Ovary (tissue), 9 donors: ENCODE results near the gene GLIS2. TPM values are rescaled to one million over a fixed set of nuclear protein-coding genes. Genes with fewer than 3 reads are reported as not detected.

Experiments
- DNase-seq, 5 donors: peaks; one replicate each; pipeline ENCODE4 v3.0.0-alpha.2; 2019 to 2020
- H3K27ac ChIP-seq, 2 donors: fragments of 200-600 bp; one replicate each; pipeline versions ENCODE4 v1.5.1 to v1.8.0; 2019 to 2022
- H3K27me3 ChIP-seq: fragments of 200-600 bp; one replicate; pipeline ENCODE4 v1.8.0; 2022
- H3K36me3 ChIP-seq: fragments of 200-600 bp; sonication (generic); one replicate; pipeline ENCODE4 v1.5.1; 2019
- H3K4me1 ChIP-seq: one replicate; pipeline ENCODE4 v1.8.1; 2013; ENCODE audit warnings: mild to moderate bottlenecking, moderate library complexity; ENCODE audit not compliant: insufficient read depth
- H3K4me3 ChIP-seq: fragments of 200-600 bp; sonication (generic); one replicate; pipeline ENCODE4 v1.5.1; 2017
- H3K9me3 ChIP-seq, 2 donors: fragments of 200-600 bp in 1 of 2; sonication (generic) in 1 of 2; one replicate each; pipeline versions ENCODE4 v1.5.1 to v1.8.1; 2013 to 2019; ENCODE audit warnings: mild to moderate bottlenecking in 1 of 2, moderate library complexity in 1 of 2
- CTCF ChIP-seq, 3 donors: fragments of 450-650 bp in 2 of 3; fragments of 200-600 bp in 1 of 3; IDR thresholded peaks; one replicate each; pipeline versions ENCODE4 v1.5.1 to v1.8.0; 2016 to 2022; ENCODE audit warnings: antibody characterized with exemption in 3 of 3, mild to moderate bottlenecking in 1 of 3
- EP300 ChIP-seq: sonication (generic); formaldehyde crosslinking; IDR thresholded peaks from one replicate; pipeline ENCODE4 v1.6.1; 2017; ENCODE audit warnings: antibody characterized with exemption
- POLR2A ChIP-seq: fragments of 450-650 bp; IDR thresholded peaks from one replicate; pipeline ENCODE4 v1.6.1; 2017; ENCODE audit warnings: antibody characterized with exemption, mild to moderate bottlenecking, moderate library complexity
- WGBS, 3 donors: extraction: QIAGEN DNeasy Blood & Tissue Kit in 1 of 3; methylation state at CpG; one replicate each; pipeline versions ENCODE4 v1.1.5 to v1.1.7; 2013 to 2017; 5-methylcytosine and 5-hydroxymethylcytosine counted together
- intact Hi-C, 4 donors: fragments of 100-400 bp; cut with DNase I; formaldehyde crosslinking; loops; one replicate each; pipeline versions ENCODE4 v1.11.0 to v1.15.1; 2022 to 2023
- polyA plus RNA-seq, 2 donors: library from polyadenylated mRNA; stranded (reverse); fragments of 200-250 nt in 1 of 2; fragments of 350-450 nt in 1 of 2; fragmentation: Illumina TruSeq in 1 of 2; extraction: RNeasy Lipid Tissue Mini Kit (QIAGEN cat#74804) in 1 of 2; gene quantifications; one replicate each; pipeline ENCODE4 v1.2.3, GENCODE V29; 2013 to 2014
- total RNA-seq, 7 donors: library from RNA; depleted of rRNA in 2 of 7; stranded (reverse); fragments of >200 nt in 2 of 7; fragmentation: NEBNext Ultra II Directional in 3 of 7; extraction: Animal tissue kit (Norgen Biotek cat#: 25700) in 3 of 7; gene quantifications; one replicate each; pipeline versions ENCODE4 v1.1.0 to v1.2.4, GENCODE V29; 2016 to 2023
- donor health status: DM: no; HTN: no; CAD: no; lungs with moderate emphysema.
- donor health status: DM: no; HTN: no; CAD: no.
- donor health status: Bipolar disorder and iron deficiency.
- donor health status: DM: yes; HTN: yes; CAD: no.
- donor health status: DM: no; HTN: no; CAD: no.
- donor health status: DM: yes; HTN: yes; CAD: no.

GLIS2 gene
- total and polyA plus RNA-seq, 9 donors: 1.6 to 79.5 (median 38.4) TPM

DNA sequence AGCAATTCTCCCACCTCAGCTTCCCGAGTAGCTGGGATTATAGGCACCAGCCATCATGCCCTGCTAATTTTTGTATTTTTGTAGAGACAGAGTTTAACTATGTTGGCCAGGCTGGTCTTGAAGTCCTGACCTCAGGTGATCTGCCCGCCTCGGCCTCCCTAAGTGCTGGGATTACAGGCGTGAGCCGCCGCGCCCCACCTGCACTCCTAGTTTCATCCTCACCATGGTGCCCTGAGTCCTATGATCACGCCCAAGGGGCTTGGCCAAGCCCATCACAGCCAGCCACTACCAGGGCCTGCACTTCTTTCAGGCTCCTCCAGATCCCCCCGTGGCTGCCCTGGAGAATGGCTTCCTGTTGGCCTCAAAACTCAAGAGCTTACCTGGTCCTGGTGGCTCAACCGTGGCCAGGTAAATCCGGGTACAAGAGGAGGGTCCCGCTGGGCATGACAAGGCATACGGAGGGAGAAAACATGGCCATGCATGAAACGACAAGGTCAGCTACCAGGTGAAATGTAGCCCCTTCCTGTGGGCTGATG is 22.6 kb upstream of the GLIS2 start:
- TF ChIP-seq POLR2A: no peak
- TF ChIP-seq EP300: no peak
- TF ChIP-seq CTCF (IDR thresholded peaks at IDR 0.05): no peak
- intact Hi-C loops: loop anchor here in 1 of 4 donors (5.0 kb wide), 1 partner anchor 34 kb away; no protein-coding TSS in a partner anchor
- Histone ChIP-seq H3K9me3 (no peaks in the 10 kb centered on the region), H3K36me3 (no peaks in the 10 kb centered on the region), H3K27me3 (no peaks in the 10 kb centered on the region), H3K4me1 (peaks cover 16% of the 10 kb centered on the region), H3K27ac (peak overlapping the region in 1 of 2 donors; percentile 49), H3K4me3 (no peak overlapping the region)
- WGBS, 3 donors: 63 to 67% (median 67%) methylated on average over 14 of the region's 14 CpGs
- DNase-seq: no peak

- H3K4me1 ChIP-seq: peaks cover 16% of the 10 kb centered on the region
- intact Hi-C loops: loop anchor here in 1 of 4 donors (5.0 kb wide), 1 partner anchor 33 kb away; no protein-coding TSS in a partner anchor
- no peak overlapping the region for H3K4me3 ChIP-seq
- 7 to 15% (median 10%) methylated on average over 19 to 20 of the region's 20 CpGs for WGBS, 3 donors
- peak overlapping the region in 1 of 2 donors; percentile 49 for H3K27ac ChIP-seq
- H3K36me3 ChIP-seq: no peaks in the 10 kb centered on the region
- TF ChIP-seq EP300: no peak
- TF ChIP-seq POLR2A: no peak
- TF ChIP-seq CTCF (IDR thresholded peaks at IDR 0.05): no peak
- DNase-seq: peak; percentile 61 to 73 (median 67)
- no peaks in the 10 kb centered on the region for H3K9me3 ChIP-seq
- no peaks in the 10 kb centered on the region for H3K27me3 ChIP-seq
Observed at GRCh38 chr16:4293822-4294457, 21.9 kb upstream of the GLIS2 start.

DNA sequence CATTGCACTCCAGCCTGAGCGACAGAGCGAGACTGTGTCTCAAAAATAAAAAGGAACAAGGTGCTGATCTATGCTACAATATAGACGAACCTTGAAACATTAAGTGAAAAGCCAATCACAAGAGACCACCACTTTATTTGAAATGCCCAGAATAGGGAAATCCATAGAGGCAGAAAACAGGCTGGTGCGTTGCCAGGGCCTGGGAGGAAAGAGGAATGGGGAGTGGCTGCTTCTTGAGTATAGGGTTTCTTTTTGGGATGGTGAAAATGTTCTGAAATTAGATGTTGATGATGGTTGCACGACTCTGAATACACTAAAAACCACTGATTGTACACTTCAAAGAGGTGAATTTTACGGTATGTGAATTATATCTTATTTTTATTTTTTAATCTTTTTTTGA is 20.3 kb upstream of the GLIS2 start:
- Histone ChIP-seq H3K4me1 (peaks cover 21% of the 10 kb centered on the region), H3K4me3 (no peak overlapping the region), H3K27me3 (no peaks in the 10 kb centered on the region), H3K27ac (no peak overlapping the region), H3K36me3 (no peaks in the 10 kb centered on the region), H3K9me3 (no peaks in the 10 kb centered on the region)
- intact Hi-C loops: no loop called here
- 86 to 89% (median 86%) methylated on average over 6 of the region's 6 CpGs for WGBS, 3 donors
- no peak for TF ChIP-seq POLR2A
- TF ChIP-seq EP300: no peak
- no peak for TF ChIP-seq CTCF (IDR thresholded peaks at IDR 0.05)
- DNase-seq: no peak

- no peaks in the 10 kb centered on the region for H3K27me3 ChIP-seq
- intact Hi-C loops: no loop called here
- DNase-seq: no peak
Observed at GRCh38 chr16:4297480-4297879, 18.4 kb upstream of the GLIS2 start.

More at GRCh38 chr16:4297480-4297879, 18.4 kb upstream of the GLIS2 start:
- TF ChIP-seq CTCF (IDR thresholded peaks at IDR 0.05): no peak
- TF ChIP-seq POLR2A: no peak
- no peak for TF ChIP-seq EP300
- no peaks in the 10 kb centered on the region for H3K36me3 ChIP-seq
- peaks cover 21% of the 10 kb centered on the region for H3K4me1 ChIP-seq
- 64 to 80% (median 74%) methylated on average over 6 of the region's 6 CpGs for WGBS, 3 donors
- H3K27ac ChIP-seq: no peak overlapping the region
- no peak overlapping the region for H3K4me3 ChIP-seq
- no peaks in the 10 kb centered on the region for H3K9me3 ChIP-seq
